Loucy (cell line): ENCODE results near the gene ZNF385B.

Source experiments
- H2AFZ ChIP-seq: fragments of 200-600 bp; sonication (generic); 2 replicates; pipeline ENCODE4 v1.6.0; 2016; ENCODE audit warnings: antibody characterized with exemption, mild to moderate bottlenecking, low read length, moderate library complexity
- H3F3A ChIP-seq: fragments of 200-600 bp; 2 replicates; pipeline ENCODE4 v1.6.0; 2016; ENCODE audit warnings: antibody characterized with exemption, low read depth, mild to moderate bottlenecking
- H3K27me3 ChIP-seq: fragments of 200-600 bp; sonication (generic); 2 replicates; pipeline ENCODE4 v1.6.1; 2014; ENCODE audit warnings: low read length, mild to moderate bottlenecking; ENCODE audit not compliant: insufficient read depth, poor library complexity, severe bottlenecking
- H3K36me3 ChIP-seq: fragments of 200-600 bp; sonication (generic); 2 replicates; pipeline ENCODE4 v1.6.1; 2016; ENCODE audit warnings: low read length; ENCODE audit not compliant: insufficient read depth
- H3K4me1 ChIP-seq: fragments of 200-600 bp; sonication (generic); 2 replicates; pipeline ENCODE4 v1.5.1; 2014; ENCODE audit warnings: low read length, mild to moderate bottlenecking; ENCODE audit not compliant: insufficient read depth, poor library complexity, severe bottlenecking
- H3K4me2 ChIP-seq: fragments of 200-600 bp; sonication (generic); 2 replicates; pipeline ENCODE4 v1.6.0; 2014; ENCODE audit warnings: antibody characterized with exemption, low read length, low read depth, mild to moderate bottlenecking; ENCODE audit not compliant: poor library complexity, severe bottlenecking
- H3K4me3 ChIP-seq: fragments of 200-600 bp; sonication (generic); 2 replicates; pipeline ENCODE4 v1.5.1; 2014; ENCODE audit warnings: low read length, mild to moderate bottlenecking, mixed read lengths; ENCODE audit not compliant: poor library complexity, severe bottlenecking
- H3K79me2 ChIP-seq: fragments of 200-600 bp; sonication (generic); 2 replicates; pipeline ENCODE4 v1.6.1; 2014; ENCODE audit warnings: low read length; ENCODE audit not compliant: insufficient read depth
- H3K9ac ChIP-seq: fragments of 200-600 bp; sonication (generic); 2 replicates; pipeline ENCODE4 v1.6.0; 2014; ENCODE audit warnings: mild to moderate bottlenecking, low read depth, low read length, moderate library complexity; ENCODE audit not compliant: poor library complexity, severe bottlenecking
- H3K9me2 ChIP-seq: fragments of 200-600 bp; sonication (generic); replicated peaks from 2 replicates; pipeline ENCODE4 v1.6.1; 2016; ENCODE audit warnings: low read depth, low read length, mixed read lengths
- H3K9me3 ChIP-seq: fragments of 200-600 bp; sonication (generic); 2 replicates; pipeline ENCODE4 v1.6.1; 2014; ENCODE audit warnings: mild to moderate bottlenecking, antibody characterized with exemption, low read length, low read depth; ENCODE audit not compliant: insufficient read depth
- H4K20me1 ChIP-seq: fragments of 200-600 bp; sonication (generic); 2 replicates; pipeline ENCODE4 v1.6.0; 2014; ENCODE audit warnings: antibody characterized with exemption, low read length, mild to moderate bottlenecking; ENCODE audit not compliant: insufficient read depth, poor library complexity, severe bottlenecking
- EZH2phosphoT487 ChIP-seq: fragments of 200-600 bp; IDR thresholded peaks from 2 replicates; pipeline ENCODE4 v1.6.1; 2018; ENCODE audit warnings: antibody characterized with exemption, mild to moderate bottlenecking, moderate library complexity, borderline replicate concordance
- TF ChIP-seq, protein P1 (sequence below): fragments of 200-600 bp; sonication (generic); conservative IDR thresholded peaks from 2 replicates; pipeline ENCODE4 v1.5.1; 2014; ENCODE audit warnings: mild to moderate bottlenecking, antibody characterized with exemption, low read length

Gene ZNF385B

DNA sequence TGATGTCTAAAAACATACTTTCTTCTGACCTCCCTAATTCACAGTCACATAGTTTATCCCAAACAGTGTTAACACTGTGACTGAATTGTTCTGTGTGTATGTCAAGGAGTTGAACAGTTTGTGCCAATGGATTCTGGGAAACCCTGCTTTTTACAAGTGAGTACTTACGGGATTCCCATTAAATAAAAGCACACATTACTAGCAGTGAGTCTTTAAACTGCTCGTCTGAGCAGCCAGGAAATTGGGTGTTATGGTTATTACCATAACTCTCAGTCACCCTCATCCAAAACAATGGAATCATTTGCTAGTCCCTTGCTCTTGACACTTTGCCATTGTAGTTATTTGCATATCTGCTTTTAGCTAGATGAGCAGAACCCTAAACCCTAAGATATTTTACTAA, 209.1 kb downstream of the ZNF385B start:
- H4K20me1 ChIP-seq = no peaks in the 10 kb centered on the region
- H3K9me2 ChIP-seq = no peaks in the 10 kb centered on the region
- H3K9me3 ChIP-seq = no peaks in the 10 kb centered on the region
- no peaks in the 10 kb centered on the region for H3K36me3 ChIP-seq
- no peak overlapping the region for H3K9ac ChIP-seq
- H3K4me1 ChIP-seq = no peaks in the 10 kb centered on the region
- TF ChIP-seq EZH2phosphoT487 = no peak
- TF ChIP-seq, protein P1, sequence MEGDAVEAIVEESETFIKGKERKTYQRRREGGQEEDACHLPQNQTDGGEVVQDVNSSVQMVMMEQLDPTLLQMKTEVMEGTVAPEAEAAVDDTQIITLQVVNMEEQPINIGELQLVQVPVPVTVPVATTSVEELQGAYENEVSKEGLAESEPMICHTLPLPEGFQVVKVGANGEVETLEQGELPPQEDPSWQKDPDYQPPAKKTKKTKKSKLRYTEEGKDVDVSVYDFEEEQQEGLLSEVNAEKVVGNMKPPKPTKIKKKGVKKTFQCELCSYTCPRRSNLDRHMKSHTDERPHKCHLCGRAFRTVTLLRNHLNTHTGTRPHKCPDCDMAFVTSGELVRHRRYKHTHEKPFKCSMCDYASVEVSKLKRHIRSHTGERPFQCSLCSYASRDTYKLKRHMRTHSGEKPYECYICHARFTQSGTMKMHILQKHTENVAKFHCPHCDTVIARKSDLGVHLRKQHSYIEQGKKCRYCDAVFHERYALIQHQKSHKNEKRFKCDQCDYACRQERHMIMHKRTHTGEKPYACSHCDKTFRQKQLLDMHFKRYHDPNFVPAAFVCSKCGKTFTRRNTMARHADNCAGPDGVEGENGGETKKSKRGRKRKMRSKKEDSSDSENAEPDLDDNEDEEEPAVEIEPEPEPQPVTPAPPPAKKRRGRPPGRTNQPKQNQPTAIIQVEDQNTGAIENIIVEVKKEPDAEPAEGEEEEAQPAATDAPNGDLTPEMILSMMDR = no peak
- H3K27me3 ChIP-seq = no peaks in the 10 kb centered on the region
- no peaks in the 10 kb centered on the region for H3F3A ChIP-seq
- no peak overlapping the region for H3K4me2 ChIP-seq
- no peak overlapping the region for H3K4me3 ChIP-seq
- no peaks in the 10 kb centered on the region for H3K79me2 ChIP-seq
- H2AFZ ChIP-seq = no peak overlapping the region

DNA sequence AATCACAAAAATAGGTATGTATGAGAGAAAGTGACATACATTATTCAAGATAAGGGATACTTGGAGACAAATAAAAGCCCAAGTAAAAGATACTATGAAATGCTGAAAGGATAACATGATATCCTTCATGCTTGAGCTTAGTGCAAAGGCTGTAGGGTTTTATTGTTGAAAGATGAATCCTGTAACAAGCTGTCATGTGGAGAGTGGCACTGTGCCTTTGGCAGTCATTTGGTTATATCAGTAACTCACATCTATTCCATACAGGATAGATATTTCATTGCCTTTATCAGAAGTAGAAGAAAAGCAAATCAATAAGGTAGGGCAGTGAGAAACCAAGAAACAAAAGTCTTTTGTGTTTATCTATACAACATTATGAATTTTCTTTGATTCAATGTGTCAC, 211.0 kb downstream of the ZNF385B start:
- Histone ChIP-seq H3K9me2 (no peaks in the 10 kb centered on the region), H3K79me2 (no peaks in the 10 kb centered on the region), H3K27me3 (no peaks in the 10 kb centered on the region), H3K9me3 (no peaks in the 10 kb centered on the region), H3F3A (no peaks in the 10 kb centered on the region), H3K4me2 (no peak overlapping the region), H3K9ac (no peak overlapping the region), H2AFZ (no peak overlapping the region), H3K4me1 (no peaks in the 10 kb centered on the region), H3K4me3 (no peak overlapping the region), H3K36me3 (no peaks in the 10 kb centered on the region), H4K20me1 (no peaks in the 10 kb centered on the region)
- TF ChIP-seq EZH2phosphoT487 = no peak
- TF ChIP-seq, protein P1 = no peak

DNA sequence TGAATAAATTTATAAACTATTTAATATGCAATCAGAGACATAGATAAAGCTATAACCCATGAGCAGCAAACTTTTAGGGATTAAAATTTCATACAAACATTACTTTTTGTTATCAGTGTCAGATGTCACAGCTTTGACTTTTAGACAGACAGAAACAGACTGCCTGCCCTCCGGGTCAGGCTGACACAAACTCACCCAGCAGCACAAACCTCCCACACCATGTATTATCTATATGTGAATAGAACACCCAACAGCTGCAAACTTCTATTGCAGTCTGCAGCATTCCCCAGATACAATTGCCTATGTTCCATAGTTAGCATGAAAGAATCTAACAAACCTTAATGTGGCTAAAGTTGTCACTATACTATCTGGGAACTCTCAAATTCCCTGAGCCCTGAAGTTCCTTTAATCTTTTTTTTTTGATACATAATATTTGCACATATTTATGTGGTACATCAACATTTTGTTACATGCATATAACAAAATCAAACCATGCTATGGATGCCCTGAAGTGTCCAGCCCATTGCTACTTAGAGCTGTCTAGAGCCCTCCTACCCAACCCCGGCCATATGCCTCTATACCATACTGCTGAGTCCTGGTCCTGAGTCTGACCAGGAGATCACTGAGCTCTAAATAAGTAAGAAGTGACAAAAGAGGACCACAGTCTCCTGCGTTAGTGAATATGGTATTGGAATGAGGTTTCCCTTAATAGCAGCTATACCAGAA, 214.4 kb downstream of the ZNF385B start:
- Histone ChIP-seq H3F3A (no peaks in the 10 kb centered on the region), H2AFZ (no peak overlapping the region), H3K36me3 (no peaks in the 10 kb centered on the region), H3K9me3 (no peaks in the 10 kb centered on the region), H3K9ac (no peak overlapping the region), H4K20me1 (no peaks in the 10 kb centered on the region), H3K4me3 (no peak overlapping the region), H3K27me3 (no peaks in the 10 kb centered on the region), H3K9me2 (no peaks in the 10 kb centered on the region), H3K79me2 (no peaks in the 10 kb centered on the region), H3K4me1 (no peaks in the 10 kb centered on the region), H3K4me2 (no peak overlapping the region)
- TF ChIP-seq, protein P1 = no peak
